Stimulated activated CD8-positive, alpha-beta memory T cell treated with anti-CD3 and anti-CD28 coated beads, Interleukin-4, amount 100 ng/mL, for 4 hours (primary cell): Measurements from ENCODE around the gene ZNF620.
"Not testable (repeated sequence)": the region's sequence is repeated elsewhere in the genome, so short reads cannot be mapped to it uniquely, and the experiment has no call there.

Experiments used
- DNase-seq, 2 donors: peaks; one replicate each; pipeline ENCODE4 v3.0.0-alpha.2; 2020; ENCODE audit warnings: low read depth in 2 of 2, low spot score in 1 of 2

Gene ZNF620

DNA sequence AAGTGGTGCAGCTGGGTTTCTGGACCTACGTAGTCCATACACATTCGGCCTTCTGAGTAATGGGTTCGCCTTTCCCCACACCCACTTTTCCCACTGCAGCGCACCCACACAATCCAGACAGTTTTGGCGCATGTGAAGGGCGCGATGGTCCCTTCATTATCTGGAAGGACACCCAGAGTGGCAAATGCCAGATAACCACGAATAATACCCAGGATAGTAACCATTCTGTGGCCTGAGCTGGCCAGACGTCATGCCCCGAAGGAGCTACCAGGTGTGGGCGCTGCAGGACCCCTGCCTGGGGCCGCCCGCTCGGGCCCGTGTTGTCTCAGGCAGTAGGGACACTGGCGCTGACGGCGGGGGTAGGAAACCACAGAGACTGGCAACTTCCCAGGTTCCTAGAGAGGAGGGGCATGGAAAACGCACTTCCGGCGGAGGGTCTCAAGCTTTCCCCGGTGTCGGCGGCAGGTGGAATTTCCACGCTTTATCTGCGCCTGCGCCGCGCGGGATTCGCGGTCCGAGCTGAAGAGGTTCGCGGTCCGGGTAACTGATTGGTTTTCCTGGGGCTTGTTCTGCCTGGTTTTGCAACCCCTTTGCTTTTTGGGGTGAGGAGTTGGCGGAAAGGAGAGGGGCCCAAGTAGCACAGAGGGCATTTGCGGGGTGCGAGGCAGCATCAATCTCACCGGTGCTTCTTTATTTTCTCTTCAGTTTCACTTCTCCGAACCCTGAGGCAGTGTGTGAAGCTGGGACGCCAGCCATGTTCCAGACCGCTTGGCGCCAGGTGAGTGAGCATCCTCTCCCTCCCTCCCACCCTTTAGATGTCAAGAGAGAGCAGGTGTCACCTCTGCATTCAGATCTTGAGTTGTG lies at the start of gene ZNF620:
Gene ZNF620 (plus strand): TSS at position 441 of the 864 bp plus-strand sequence. CDS start 314 bp downstream, at position 755.
- peak in 1 of 2 donors; percentile 45 for DNase-seq

DNA sequence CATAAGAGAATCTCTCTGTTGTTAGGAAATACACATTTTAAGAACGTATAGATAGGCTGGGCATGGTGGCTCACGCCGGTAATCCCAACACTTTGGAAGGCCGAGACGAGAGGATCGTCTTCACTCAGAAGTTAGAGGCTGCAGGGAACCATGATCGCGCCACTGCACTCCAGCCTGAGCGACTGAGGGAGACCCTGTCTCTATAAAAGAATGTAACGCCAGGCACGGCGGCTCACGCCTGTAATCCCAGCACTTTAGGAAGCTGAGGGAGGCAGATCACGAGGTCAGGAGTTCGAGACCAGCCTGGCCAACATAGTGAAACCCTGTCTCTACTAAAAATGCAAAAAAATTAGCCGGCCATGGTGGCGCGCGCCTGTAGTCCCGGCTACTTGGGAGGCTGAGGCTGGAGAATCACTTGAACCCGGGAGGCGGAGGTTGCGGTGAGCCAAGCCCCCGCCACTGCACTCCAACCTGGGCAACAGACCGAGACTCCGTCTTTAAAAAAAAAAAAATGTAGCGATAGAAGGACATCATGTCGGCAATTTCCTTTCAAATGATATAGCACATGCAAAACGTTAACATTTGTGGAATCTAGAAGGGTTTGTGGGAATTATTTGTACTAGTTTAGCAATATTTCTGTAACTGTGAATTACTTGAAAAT lies 49.4 kb upstream of the ZNF620 start:
- no peak for DNase-seq

DNA sequence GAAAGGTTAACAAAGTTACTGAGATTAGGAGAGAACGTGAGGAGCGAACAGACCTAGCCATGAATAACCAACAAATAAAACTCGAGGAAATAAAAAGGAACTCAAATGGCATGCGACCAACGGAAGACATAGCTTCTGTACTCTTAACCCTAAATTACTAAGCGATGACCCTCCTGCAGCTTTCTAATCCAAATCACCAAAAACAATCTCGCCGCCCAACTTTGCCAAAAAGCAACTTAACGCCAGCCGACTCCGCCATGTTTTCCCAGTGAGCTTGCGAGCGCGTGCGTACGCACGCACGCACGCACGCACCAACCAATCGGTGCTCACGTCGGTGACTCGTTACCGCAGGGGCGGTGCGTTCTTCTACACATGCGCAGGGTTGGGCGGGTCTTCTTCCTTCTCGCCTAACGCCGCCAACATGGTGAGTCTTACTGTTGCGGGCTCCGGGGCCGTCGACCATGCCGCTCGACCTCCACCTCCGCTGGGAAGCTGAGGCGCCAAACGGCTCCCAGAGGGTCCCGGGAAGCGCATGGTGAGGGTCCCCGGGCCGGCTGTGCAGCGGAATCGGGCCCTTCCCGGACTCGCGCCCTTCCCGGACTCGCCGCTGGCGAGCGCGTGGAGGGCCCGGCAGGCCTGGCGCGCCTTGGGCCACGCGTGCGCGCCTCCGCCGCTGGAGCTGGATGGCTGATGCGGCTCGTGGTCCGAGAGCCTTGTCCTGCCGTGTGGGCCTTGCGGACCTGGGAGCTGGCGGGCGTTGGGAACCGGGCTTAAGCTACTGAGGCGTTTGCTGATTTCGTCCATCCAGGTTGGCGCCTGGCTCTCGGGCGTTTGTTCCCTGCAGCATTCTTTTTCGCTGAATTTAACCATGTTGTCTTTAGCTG lies 48.7 kb upstream of the ZNF620 start, which contains the start of gene RPL14:
Gene RPL14 (plus strand): TSS at position 400 of the 884 bp plus-strand sequence. CDS start 133 bp downstream, at position 533.
- peak; percentile 91 for DNase-seq

DNA sequence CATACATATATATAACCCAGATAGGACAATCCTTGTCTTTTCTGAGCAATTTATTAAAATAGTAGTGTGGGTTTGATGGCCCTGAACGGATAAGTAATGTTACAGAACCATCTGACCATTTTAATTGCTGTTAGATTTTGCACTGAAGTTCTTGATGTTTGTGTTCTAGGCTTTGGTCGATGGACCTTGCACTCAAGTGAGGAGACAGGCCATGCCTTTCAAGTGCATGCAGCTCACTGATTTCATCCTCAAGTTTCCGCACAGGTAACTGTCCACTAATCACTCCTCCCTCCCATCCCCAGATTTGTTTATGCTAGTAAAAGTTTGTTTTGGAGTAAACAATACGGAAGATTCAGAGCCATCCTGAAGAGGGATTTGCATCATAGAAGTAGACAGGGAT lies 47.4 kb upstream of the ZNF620 start:
- DNase-seq: no peak

DNA sequence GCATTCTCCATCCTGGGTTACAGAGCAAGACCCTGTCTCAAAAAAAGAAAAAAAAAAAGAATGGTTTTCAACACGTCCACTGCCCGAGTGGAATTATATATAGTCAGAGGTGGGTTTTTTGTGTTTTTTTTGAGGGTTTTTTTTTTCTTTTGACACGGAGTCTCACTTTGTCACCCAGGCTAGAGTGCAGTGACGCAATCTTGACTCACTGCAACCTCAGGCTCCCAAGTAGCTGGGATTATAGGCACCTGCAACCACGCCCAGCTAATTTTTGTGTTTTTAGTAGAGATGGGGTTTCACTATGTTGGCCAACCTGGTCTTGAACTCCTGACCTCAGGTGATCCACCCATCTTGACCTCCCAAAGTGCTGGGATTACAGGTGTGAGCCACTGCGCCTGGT lies 45.4 kb upstream of the ZNF620 start:
- DNase-seq: not testable (repeated sequence)

DNA sequence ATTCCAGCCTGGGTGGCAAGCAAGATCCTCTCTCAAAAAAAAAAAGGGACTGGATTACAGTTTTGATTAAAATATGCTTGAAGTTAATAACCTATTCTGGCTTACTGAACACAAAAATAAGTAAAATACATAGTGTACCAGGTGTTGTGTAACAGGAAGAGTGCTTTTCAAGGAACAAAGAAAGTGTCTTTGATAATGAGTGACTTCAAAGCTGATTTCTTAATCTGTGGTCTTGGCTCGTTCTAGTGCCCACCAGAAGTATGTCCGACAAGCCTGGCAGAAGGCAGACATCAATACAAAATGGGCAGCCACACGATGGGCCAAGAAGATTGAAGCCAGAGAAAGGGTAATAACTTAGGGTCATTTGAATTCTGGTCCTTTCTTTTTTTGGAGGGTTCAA lies 44.7 kb upstream of the ZNF620 start:
- no peak for DNase-seq

DNA sequence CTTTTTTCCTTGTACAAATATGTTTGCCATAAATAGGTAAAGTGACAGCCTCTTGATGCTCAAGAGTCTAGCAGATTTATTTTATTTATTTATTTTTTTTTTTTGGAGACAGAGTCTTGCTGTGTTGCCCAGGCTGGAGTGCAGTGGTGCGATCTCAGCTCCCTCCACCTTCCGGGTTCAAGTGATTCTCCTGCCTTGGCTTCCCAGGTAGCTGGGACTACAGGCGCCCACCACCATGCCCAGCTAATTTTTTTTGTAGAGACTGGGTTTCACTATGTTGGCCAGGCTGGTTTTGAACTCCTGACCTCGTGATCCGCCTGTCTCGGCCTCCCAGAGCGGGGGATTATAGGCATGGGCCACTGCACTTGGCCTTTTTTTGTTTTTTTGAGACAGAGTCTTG lies 43.0 kb upstream of the ZNF620 start:
- not testable (repeated sequence) for DNase-seq

DNA sequence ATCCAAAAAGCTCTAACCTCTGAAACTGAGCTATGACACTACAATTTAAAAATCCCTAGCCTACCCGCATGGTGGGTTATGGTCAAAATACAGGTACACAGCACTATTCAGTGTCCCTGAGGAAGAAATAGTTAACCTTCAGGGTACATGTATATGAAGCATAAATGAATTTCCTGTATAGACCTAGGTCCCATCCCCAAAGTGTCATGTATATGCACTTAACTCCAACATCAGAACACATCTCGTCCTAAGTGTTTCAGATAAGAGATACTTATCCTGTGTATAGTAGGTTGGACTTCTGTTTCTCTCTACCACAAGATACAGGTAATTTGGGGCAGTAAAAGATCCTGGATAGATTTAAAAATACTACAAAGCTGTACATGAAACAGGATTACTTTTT lies 42.3 kb upstream of the ZNF620 start:
- DNase-seq: no peak

DNA sequence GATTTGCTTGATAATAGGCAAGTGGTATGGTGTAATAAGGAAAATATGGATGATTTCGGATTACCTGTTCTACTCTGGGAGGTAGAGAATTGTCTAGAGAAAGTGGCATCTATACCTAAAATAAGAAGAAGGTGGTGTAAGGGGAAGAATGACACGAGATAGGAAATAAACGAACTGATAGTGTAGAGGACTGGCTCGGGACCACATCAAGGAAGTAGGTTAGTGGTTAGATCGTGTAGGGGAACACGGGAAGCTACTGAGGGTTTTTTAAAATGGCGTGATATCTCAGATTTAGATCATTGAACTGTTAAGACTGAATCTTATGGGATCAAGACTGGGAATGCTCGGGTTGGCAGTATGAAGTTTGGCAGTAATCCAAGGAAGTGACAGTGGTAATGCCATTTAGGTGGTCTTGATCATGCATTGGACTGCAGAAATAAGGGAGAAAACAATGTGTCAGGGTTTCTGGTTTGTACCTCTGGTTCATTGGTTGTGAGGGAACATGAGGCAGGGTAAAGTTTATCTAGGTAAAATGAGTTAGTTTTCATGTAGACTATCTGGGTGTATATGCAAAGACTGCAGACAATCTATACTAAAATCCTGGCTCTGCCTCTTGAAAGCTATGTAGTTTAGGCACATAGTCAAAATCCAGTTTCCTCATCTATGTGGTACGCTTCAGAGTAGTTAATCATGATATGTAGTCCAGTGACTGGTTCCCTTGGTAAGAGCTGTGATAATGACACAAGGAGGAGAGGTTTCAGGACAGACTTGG lies 41.3 kb upstream of the ZNF620 start:
- no peak for DNase-seq

DNA sequence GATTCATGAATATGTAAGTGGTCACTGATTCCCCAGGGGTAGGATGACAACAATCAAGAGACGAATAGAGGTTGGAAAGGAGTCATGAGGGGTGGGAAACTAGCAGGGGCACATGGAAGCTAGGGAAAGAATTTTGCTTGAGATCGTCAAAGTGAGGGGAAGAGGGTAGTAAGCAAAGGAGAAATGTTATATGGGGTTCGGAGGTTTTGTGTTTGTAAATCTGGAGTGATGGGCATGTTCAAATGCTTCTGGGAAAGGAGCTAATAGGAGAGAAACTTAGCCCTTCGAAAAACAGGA lies 40.8 kb upstream of the ZNF620 start:
- DNase-seq: no peak

DNA sequence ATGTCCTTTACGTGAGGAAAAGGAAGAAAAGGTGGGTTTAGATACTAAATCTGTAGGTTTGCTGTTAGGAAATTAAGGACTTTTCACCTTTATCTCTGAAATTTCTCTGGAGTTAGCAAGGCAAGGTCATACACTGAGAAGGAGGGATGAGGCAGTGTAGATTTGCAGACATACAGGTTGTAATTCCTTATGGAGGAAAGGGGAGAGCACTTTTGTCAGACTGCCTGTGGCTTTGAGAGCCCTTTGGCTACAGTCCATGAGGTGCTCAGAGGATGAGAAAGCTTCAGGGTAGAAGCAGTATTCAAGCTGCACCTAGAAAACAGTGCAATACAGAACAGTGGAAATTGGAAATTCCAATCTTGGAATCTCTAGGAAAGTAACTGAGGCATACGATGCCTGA lies 40.4 kb upstream of the ZNF620 start:
- DNase-seq: no peak

DNA sequence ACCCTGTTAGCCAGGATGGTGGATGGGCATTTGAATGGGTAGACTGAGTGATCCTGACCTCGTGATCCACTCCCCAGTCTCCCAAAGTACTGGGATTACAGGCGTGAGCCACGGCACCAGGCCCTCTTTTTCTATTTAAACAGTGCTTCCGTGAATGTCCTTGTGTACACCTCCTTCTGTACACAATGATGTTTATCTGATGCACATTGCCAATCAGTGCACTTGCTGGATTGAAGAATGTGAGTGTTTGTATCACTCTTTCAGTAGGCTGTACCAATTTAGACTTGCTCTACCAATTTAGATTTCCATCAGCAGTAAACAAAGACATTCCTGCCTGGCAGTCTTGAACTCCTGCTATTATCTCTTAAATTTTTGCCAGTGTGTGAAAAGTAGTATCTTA lies 37.8 kb upstream of the ZNF620 start:
- DNase-seq: no peak

DNA sequence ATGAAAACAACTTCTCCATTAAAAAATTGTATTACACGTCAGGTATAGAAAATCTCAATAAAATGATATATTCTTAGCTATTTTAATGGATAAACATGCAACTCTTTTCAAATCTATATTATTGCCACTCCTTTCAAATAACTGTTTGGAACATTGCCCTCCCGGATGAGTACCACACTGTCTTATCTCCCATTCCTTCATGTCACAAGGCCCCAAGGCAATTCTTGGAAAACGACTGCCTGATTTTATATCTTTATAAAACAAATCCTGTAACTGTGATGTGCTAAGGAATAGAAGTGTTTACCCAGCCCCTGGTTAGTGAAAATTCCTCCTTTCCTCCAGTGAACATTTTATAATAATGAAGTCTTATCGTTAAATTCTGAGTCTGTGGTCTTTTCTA lies 35.1 kb upstream of the ZNF620 start:
- DNase-seq: no peak

DNA sequence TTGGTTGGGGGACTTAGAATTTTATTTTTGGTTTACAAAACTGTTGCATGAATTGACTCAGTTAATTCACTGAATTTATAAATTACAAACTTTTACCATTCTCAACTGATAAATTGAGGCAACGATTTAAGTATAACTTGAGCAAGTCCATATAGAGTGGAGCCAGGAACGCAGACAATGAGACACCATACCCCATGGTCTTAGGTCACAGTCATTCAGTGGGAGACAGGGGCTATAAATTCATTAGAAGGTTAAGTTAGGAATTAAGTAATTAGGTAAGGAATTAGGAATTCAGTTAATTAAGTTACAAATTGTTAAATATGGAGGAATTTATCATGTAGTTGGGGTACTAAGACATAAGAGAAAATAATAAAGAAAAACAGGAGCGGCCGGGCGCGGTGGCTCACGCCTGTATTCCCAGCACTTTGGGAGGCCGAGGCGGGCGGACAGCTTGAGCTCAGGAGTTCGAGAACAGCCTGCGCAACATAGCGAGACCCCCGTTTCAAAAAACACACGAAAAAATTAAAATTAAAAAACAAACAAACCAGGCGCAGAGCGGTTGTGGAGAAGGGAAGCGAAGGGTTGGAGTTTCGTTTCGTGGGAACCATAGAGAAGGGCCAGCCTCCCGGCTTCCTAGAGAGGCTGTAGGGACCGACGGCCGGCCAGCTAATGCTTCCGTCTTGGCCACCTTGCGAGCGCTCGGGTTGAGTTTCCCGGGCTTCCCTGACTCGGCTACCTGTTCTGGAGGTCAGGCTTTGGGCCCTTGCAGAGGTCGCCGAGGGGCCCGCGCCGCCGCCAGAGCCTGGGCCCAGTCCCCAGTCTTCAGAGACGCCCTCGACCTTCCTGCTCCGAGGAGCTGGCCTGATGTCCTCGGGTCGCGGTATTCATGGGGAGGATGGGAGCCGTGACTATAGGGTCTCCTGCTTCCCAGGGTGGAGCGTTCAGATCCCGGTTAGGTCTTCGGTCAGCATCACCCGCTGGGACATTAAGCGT lies 29.1 kb upstream of the ZNF620 start, which contains the start of gene ZNF619:
Gene ZNF619 (plus strand): TSS at position 645 of the 993 bp plus-strand sequence. CDS start 858 bp downstream, outside the sequence.
- peak in 1 of 2 donors; percentile 29 for DNase-seq

DNA sequence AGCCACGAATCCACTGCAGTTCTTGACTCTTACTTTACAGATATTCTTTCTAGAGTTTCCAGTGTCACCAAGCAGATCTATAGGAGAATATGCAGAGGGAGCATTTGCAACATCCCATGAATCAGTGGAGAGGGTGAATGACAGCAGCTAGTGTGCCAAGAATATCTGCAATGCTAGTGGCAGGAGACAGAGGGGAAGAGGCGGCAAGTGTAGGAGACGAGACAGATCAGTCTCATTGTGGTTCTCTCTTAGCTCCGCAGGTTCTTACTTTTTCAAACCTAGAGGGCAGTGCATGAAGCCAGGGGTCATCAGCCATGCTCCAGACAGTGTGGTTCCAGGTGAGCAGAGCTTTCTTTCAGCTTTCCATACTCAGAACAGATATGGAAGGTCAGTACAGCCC lies 28.2 kb upstream of the ZNF620 start:
- no peak for DNase-seq

DNA sequence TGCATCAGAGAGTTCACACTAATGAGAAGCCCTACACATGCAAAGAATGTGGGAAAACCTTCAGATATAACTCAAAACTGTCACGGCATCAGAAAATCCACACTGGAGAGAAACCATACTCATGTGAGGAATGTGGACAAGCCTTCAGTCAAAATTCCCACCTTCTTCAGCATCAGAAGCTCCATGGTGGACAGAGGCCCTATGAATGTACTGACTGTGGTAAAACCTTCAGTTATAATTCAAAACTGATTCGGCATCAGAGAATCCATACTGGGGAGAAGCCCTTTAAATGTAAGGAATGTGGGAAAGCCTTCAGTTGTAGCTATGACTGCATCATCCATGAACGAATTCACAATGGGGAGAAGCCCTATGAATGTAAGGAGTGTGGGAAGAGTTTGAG lies 18.7 kb upstream of the ZNF620 start:
- no peak for DNase-seq

DNA sequence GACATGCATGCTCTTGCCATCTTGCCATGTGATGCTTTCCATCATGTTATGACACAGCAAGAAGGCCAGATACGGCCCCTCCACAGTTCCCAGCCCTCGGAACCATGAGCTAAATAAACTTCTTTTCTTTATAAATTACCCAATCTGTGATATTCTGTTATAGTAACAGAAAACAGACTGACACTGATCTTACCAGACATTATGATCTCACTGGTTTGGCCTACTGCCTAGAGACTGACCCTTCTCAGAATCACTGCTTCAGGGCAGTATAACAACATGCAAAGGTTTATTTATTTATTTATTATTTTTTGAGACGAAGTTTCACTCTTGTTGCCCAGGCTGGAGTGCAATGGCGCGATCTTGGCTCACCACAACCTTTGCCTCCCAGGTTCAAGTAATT lies 14.9 kb upstream of the ZNF620 start:
- DNase-seq: no peak

DNA sequence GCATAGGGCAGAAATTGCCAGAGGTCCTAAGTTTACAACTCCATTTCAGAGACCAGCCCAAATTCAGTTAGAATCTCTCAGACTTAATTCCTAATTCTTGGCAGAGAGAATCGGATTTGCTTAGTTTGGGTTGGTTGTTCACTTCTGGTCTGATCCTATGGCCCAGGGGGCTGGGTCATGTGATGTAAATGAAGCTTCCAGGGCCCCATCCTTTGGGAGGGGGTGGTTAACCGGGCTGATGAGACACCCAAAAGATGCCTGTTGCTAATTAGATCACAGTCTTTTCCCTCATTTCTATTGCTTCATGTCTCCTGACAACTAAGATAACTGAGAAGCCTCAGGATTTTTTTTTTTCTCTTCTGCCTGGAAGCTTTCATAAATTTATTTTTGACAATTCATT lies 11.1 kb upstream of the ZNF620 start:
- no peak for DNase-seq

DNA sequence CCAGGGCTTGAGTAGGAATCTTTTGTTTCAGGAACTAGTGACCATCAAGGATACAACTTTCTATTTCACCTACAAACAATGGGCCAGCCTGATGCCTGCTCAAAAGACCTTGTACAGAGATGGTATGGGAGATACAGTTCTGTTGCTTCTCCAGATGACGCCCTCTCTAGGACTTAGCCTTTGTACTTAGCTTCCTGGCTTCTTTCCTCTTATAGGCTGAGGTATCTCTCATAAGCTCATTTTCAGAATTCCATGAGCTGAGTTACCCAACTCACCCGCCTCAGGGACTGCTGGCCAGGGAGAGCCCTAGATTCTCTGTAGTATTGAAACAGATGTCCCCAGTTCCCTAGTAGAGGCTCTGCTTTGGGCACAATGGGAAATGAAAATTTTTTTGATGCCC lies 8.6 kb upstream of the ZNF620 start:
- DNase-seq: no peak

DNA sequence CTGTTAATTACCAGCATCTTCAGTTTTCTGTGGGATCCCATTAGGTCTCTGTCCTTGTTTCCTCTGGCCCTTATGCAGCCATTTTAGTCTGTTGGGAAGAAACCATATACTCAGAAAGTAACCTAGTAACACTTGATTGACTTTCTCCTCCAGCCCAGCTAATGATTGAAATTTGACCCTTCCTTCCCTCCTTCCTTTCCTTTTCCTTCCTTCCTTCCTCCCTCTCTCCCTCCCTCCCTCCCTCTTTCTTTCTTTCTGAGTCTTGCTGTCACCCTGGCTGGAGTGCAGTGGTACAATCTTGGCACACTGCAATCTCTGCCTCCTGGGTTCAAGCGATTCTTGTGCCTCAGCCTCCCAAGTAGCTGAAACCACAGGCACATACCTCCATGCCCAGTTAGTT lies 5.9 kb upstream of the ZNF620 start:
- DNase-seq: no peak
